GM12878 (cell line): Measurements from ENCODE around the gene GRK5. TPM values are rescaled to one million over a fixed set of nuclear protein-coding genes. Genes with fewer than 3 reads are reported as not detected.

ENCODE experiments used
- ATAC-seq: fragments of 200-7000 bp; cut with Tn5 transposase; 3 replicates; pipeline ENCODE4 v1.9.1; 2020; ENCODE audit warnings: mild to moderate bottlenecking, moderate library complexity
- BruUV-seq: library from RNA; stranded (reverse); fragments of 400-500 nt; replicated peaks from 2 replicates; lab custom pipeline; 2021; lab: Mats Ljungman, UMichigan
- CTCF ChIA-PET: fragments of 300-600 bp; sonication (Branson Sonifier 250); formaldehyde crosslinking; extraction: SDS; loops from one replicate; lab custom pipeline; 2021; ENCODE audit warnings: inconsistent platforms; lab: Yijun Ruan, JAX
- POLR2A ChIA-PET: fragments of 350-600 bp; formaldehyde crosslinking; extraction: SDS; loops from one replicate; lab custom pipeline; 2021; ENCODE audit warnings: inconsistent platforms; lab: Charles Lee
- RAD21 ChIA-PET: fragments of 300-600 bp; sonication (Branson Sonifier 250); formaldehyde crosslinking; loops from one replicate; lab custom pipeline; 2023; ENCODE audit warnings: antibody characterized with exemption; ENCODE audit not compliant: unreplicated experiment; lab: Charles Lee
- SMC1A ChIA-PET: fragments of 300-600 bp; sonication (Branson Sonifier 250); formaldehyde crosslinking; loops from one replicate; lab custom pipeline; 2023; ENCODE audit not compliant: unreplicated experiment, uncharacterized antibody; lab: Charles Lee
- DNase-seq: peaks from one replicate; pipeline ENCODE4 v3.0.0-alpha.2; 2011; ENCODE audit warnings: low read depth, low spot score
- FAIRE-seq: peaks from 3 replicates; lab custom pipeline; 2011; peaks lifted over from hg19 to GRCh38; lab: Jason Lieb, UNC
- H2AFZ ChIP-seq: 2 replicates; pipeline ENCODE4 v1.6.0; 2011; ENCODE audit warnings: low read depth, low read length, control low read depth; ENCODE audit not compliant: control insufficient read depth
- H3K27ac ChIP-seq: 2 replicates; pipeline ENCODE4 v1.5.1; 2011; ENCODE audit warnings: control low read depth; ENCODE audit not compliant: control insufficient read depth, insufficient read depth
- H3K27me3 ChIP-seq, 2 experiments: replicated peaks in 1 of 2; 2 replicates each; pipeline versions ENCODE4 v1.6.0 to v1.6.1; 2011; ENCODE audit warnings: low read length in 1 of 2; ENCODE audit not compliant: control insufficient read depth in 2 of 2, insufficient read depth in 2 of 2
- H3K36me3 ChIP-seq, 2 experiments: 2 replicates each; pipeline ENCODE4 v1.5.1; 2011; ENCODE audit warnings: low read length in 1 of 2; ENCODE audit not compliant: control insufficient read depth in 2 of 2, insufficient read depth in 2 of 2
- H3K4me1 ChIP-seq: 2 replicates; pipeline ENCODE4 v1.6.1; 2011; ENCODE audit warnings: mild to moderate bottlenecking, low read length, moderate library complexity, mixed read lengths; ENCODE audit not compliant: control insufficient read depth, insufficient read depth
- H3K4me2 ChIP-seq: 2 replicates; pipeline ENCODE4 v1.6.0; 2011; ENCODE audit warnings: control low read depth; ENCODE audit not compliant: control insufficient read depth, insufficient read depth
- H3K4me3 ChIP-seq: fragments of 200-600 bp; sonication (generic); 2 replicates; pipeline ENCODE4 v1.5.1; 2016
- H3K79me2 ChIP-seq: 2 replicates; pipeline ENCODE4 v1.6.0; 2011; ENCODE audit warnings: low read length; ENCODE audit not compliant: control insufficient read depth, insufficient read depth
- H3K9ac ChIP-seq: 2 replicates; pipeline ENCODE4 v1.8.0; 2011; ENCODE audit warnings: low read length, control low read depth, mixed read lengths; ENCODE audit not compliant: control insufficient read depth, insufficient read depth
- H3K9me3 ChIP-seq: replicated peaks from 3 replicates; pipeline ENCODE4 v1.5.1; 2011; ENCODE audit warnings: mild to moderate bottlenecking, low read length; ENCODE audit not compliant: control insufficient read depth, insufficient read depth
- H4K20me1 ChIP-seq: 2 replicates; pipeline ENCODE4 v1.6.0; 2011; ENCODE audit not compliant: control insufficient read depth, insufficient read depth
- NBN ChIP-seq: fragments of 450-650 bp; IDR thresholded peaks from 2 replicates; pipeline ENCODE4 v1.6.1; 2016
- SRF ChIP-seq, 2 experiments: IDR thresholded peaks; 2 replicates each; pipeline ENCODE4 v1.6.1; 2011; ENCODE audit warnings: low read depth in 2 of 2, low read length in 2 of 2, mild to moderate bottlenecking in 1 of 2, moderate library complexity in 1 of 2
- WGBS: methylation state at CpG from one replicate; pipeline ENCODE4 v1.1.6; 2016; ENCODE audit warnings: low lambda C conversion rate; ENCODE audit not compliant: insufficient replicate concordance, insufficient coverage; ENCODE audit errors: missing lambda C conversion rate; 5-methylcytosine and 5-hydroxymethylcytosine counted together
- in situ Hi-C: fragments of 300-500 bp; cut with MboI; formaldehyde crosslinking; loops from 9 replicates; pipeline ENCODE4 v1.14.3; 2018; ENCODE audit warnings: mixed read lengths
- intact Hi-C: fragments of 100-400 bp; cut with micrococcal nuclease; formaldehyde crosslinking; loops from one replicate; pipeline ENCODE4 v1.14.2; 2022; ENCODE audit not compliant: unreplicated experiment
- polyA plus RNA-seq, 11 experiments: library from polyadenylated mRNA; depleted of rRNA in 4 of 11; unstranded in 6 of 11; stranded (reverse) in 5 of 11; fragments of >200 nt; fragmentation: Nextera tagmentation in 4 of 11; fragmentation: Illumina TruSeq in 1 of 11; extraction: Ambion mirVana in 4 of 11; extraction: Trizol in 1 of 11; gene quantifications; 1 replicate in 1 of 11; 2 replicates in 10 of 11; pipeline versions ENCODE4 v1.2.1 to v1.2.3, GENCODE V29; 2011 to 2016; ENCODE audit warnings: inconsistent platforms in 2 of 11, missing spikeins in 2 of 11, low read depth in 1 of 11
- total RNA-seq, 4 experiments: library from RNA; depleted of rRNA in 3 of 4; stranded (reverse); fragments of >200 nt in 3 of 4; fragmentation: Illumina TruSeq in 1 of 4; extraction: Trizol in 1 of 4; gene quantifications; 2 replicates each; pipeline versions ENCODE4 v1.2.1 to v1.2.3, GENCODE V29; 2013 to 2021
- TF ChIP-seq, protein P1 (sequence below): IDR thresholded peaks from 2 replicates; pipeline ENCODE4 v1.6.1; 2011; ENCODE audit warnings: borderline replicate concordance, low read depth, mild to moderate bottlenecking, moderate library complexity, low read length; ENCODE audit not compliant: insufficient read depth, poor library complexity, severe bottlenecking
- TF ChIP-seq, protein P2 (sequence below): fragments of 450-650 bp; IDR thresholded peaks from 2 replicates; pipeline ENCODE4 v1.6.1; 2017; ENCODE audit warnings: mild to moderate bottlenecking, moderate library complexity
- TF ChIP-seq, protein P3 (sequence below): fragments of 450-650 bp; IDR thresholded peaks from 2 replicates; pipeline ENCODE4 v1.6.1; 2017; ENCODE audit warnings: mild to moderate bottlenecking

Gene GRK5
- total and polyA plus RNA-seq, 10 of the 15 experiments (the other 5 are each of a cell fraction or from before 2014, with no cell fraction given): 0.11 to 22.1 (median 10.0) TPM

DNA sequence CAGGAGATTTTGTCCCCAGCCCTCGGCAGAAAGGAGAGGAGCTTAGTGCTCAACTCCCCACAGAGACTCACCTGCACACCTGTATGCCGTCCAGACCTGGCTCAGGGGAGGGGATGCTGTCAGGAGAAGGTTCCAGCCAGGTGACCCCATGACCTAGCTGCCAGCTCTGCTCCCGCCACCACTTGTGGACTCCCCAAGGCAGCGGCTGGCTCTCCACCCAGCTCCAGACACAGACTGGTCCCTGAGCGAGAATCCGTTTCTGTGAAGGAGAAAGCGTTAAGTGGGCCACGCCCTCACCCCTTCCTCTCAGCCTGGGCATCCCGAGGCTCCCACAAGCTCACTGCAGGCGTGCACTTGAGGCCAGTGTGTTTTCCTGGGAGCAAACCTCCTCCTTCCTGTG is 258.7 kb downstream of the GRK5 start:
- 44% methylated on average over 10 of the region's 10 CpGs for WGBS
- FAIRE-seq (no peak), ATAC-seq (no peak), DNase-seq (no peak)
- ChIA-PET CTCF (no interaction called here), POLR2A (no interaction called here), SMC1A (interaction anchor here (1.0 to 1.5 kb wide), 2 partner anchors 12 to 16 kb away, joined by 3 to 6 read pairs; no protein-coding TSS in a partner anchor), RAD21 (no interaction called here)
- no peaks in the 10 kb centered on the region; the same call in 2 of the 3 replicates for H3K9me3 ChIP-seq
- H3K27ac ChIP-seq: no peak overlapping the region
- intact Hi-C loops: no loop called here
- no peak overlapping the region for H2AFZ ChIP-seq
- H3K27me3 ChIP-seq: no peaks in the 10 kb centered on the region
- H3K4me2 ChIP-seq: no peak overlapping the region
- TF ChIP-seq SRF (IDR thresholded peaks at IDR 0.05; ENCODE audit: low read depth in 2 of 2, low read length in 2 of 2) (no peak), NBN (no peak)
- TF ChIP-seq, protein P1, sequence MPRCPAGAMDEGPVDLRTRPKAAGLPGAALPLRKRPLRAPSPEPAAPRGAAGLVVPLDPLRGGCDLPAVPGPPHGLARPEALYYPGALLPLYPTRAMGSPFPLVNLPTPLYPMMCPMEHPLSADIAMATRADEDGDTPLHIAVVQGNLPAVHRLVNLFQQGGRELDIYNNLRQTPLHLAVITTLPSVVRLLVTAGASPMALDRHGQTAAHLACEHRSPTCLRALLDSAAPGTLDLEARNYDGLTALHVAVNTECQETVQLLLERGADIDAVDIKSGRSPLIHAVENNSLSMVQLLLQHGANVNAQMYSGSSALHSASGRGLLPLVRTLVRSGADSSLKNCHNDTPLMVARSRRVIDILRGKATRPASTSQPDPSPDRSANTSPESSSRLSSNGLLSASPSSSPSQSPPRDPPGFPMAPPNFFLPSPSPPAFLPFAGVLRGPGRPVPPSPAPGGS: no peak
- TF ChIP-seq, protein P2, sequence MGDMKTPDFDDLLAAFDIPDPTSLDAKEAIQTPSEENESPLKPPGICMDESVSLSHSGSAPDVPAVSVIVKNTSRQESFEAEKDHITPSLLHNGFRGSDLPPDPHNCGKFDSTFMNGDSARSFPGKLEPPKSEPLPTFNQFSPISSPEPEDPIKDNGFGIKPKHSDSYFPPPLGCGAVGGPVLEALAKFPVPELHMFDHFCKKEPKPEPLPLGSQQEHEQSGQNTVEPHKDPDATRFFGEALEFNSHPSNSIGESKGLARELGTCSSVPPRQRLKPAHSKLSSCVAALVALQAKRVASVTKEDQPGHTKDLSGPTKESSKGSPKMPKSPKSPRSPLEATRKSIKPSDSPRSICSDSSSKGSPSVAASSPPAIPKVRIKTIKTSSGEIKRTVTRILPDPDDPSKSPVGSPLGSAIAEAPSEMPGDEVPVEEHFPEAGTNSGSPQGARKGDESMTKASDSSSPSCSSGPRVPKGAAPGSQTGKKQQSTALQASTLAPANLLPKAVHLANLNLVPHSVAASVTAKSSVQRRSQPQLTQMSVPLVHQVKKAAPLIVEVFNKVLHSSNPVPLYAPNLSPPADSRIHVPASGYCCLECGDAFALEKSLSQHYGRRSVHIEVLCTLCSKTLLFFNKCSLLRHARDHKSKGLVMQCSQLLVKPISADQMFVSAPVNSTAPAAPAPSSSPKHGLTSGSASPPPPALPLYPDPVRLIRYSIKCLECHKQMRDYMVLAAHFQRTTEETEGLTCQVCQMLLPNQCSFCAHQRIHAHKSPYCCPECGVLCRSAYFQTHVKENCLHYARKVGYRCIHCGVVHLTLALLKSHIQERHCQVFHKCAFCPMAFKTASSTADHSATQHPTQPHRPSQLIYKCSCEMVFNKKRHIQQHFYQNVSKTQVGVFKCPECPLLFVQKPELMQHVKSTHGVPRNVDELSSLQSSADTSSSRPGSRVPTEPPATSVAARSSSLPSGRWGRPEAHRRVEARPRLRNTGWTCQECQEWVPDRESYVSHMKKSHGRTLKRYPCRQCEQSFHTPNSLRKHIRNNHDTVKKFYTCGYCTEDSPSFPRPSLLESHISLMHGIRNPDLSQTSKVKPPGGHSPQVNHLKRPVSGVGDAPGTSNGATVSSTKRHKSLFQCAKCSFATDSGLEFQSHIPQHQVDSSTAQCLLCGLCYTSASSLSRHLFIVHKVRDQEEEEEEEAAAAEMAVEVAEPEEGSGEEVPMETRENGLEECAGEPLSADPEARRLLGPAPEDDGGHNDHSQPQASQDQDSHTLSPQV: no peak
- TF ChIP-seq, protein P3, sequence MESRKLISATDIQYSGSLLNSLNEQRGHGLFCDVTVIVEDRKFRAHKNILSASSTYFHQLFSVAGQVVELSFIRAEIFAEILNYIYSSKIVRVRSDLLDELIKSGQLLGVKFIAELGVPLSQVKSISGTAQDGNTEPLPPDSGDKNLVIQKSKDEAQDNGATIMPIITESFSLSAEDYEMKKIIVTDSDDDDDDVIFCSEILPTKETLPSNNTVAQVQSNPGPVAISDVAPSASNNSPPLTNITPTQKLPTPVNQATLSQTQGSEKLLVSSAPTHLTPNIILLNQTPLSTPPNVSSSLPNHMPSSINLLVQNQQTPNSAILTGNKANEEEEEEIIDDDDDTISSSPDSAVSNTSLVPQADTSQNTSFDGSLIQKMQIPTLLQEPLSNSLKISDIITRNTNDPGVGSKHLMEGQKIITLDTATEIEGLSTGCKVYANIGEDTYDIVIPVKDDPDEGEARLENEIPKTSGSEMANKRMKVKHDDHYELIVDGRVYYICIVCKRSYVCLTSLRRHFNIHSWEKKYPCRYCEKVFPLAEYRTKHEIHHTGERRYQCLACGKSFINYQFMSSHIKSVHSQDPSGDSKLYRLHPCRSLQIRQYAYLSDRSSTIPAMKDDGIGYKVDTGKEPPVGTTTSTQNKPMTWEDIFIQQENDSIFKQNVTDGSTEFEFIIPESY: no peak
- H3K79me2 ChIP-seq: no peaks in the 10 kb centered on the region
- in situ Hi-C loops: no loop called here
- H3K4me1 ChIP-seq: peaks cover 16% of the 10 kb centered on the region
- no TSS peak for BruUV-seq
- no peaks in the 10 kb centered on the region for H3K36me3 ChIP-seq
- H3K9ac ChIP-seq: no peak overlapping the region
- no peaks in the 10 kb centered on the region for H4K20me1 ChIP-seq
- H3K4me3 ChIP-seq: no peak overlapping the region
